Left renal pelvis (tissue), 4 donors: ENCODE data around the gene SQOR. TPM values are rescaled to one million over a fixed set of nuclear protein-coding genes. Genes with fewer than 3 reads are reported as not detected.
"Not testable (repeated sequence)": the region's sequence is repeated elsewhere in the genome, so short reads cannot be mapped to it uniquely, and the experiment has no call there.

ENCODE experiments used
- DNase-seq, 4 donors: peaks; one replicate each; pipeline ENCODE4 v3.0.0-alpha.2; 2013; ENCODE audit warnings: low read depth in 4 of 4, low spot score in 3 of 4
- polyA plus RNA-seq, 4 donors: library from polyadenylated mRNA; unstranded; fragments of 120-200 nt; gene quantifications; one replicate each; pipeline ENCODE4 v1.2.1, GENCODE V29; 2013; ENCODE audit not compliant: insufficient read length in 4 of 4

SQOR gene
- polyA plus RNA-seq, 4 donors, result 11.3 to 25.2 (median 23.6) TPM

DNA sequence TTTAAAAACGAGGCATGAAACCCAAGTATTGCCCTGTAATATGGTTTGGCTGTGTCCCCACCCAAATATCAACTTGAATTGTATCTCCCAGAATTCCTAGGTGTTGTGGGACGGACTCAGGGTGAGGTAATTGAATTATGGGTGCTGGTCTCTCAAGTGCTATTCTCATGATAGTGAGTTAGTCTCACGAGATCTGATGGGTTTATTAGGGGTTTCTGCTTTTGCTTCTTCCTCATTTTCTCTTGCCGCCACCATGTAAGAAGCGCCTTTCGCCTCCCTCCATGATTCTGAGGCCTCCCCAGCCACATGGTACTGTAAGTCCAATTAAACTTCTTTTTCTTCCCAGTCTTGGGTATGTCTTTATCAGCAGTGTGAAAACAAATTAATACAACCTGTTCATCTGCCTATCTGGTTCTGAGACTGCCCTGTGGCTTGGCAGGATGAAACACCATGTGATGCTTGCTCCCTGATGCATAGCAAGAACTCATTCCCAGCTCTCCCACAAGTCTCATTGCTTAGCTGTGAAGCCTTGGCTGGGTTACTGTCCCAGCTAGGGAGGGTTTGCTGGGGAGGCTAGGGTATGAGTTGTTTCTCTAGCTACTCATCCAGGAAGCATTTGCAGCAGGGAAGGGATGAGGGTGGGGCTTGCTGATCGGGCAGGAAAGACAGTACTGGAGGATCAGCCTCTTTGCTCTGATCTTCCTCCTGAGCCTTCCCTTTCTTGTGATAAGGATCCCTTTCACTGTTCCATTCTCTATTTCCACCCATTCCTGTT lies 3.7 kb upstream of the SQOR start:
- DNase-seq, result peak in 1 of 4 donors; percentile 36

DNA sequence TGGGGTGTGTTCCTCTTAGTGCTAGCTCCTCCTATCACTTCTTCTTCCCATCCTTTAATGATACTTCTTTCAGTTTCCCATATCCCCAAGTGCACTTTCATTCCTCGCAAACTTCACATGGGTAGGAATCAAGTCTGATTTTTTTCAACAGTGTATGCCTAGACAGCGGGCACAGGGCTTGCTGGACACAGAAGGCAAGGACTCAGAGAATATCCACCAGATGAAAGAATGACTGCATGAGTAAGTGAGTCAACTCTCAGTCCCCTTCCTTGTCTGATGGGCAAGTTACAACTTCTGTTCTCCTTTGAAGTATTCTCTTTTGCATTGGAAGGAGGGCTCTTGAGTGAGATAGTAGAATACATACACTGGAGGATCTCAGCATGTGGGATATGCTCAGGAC lies 3.1 kb upstream of the SQOR start:
- DNase-seq, result no peak

DNA sequence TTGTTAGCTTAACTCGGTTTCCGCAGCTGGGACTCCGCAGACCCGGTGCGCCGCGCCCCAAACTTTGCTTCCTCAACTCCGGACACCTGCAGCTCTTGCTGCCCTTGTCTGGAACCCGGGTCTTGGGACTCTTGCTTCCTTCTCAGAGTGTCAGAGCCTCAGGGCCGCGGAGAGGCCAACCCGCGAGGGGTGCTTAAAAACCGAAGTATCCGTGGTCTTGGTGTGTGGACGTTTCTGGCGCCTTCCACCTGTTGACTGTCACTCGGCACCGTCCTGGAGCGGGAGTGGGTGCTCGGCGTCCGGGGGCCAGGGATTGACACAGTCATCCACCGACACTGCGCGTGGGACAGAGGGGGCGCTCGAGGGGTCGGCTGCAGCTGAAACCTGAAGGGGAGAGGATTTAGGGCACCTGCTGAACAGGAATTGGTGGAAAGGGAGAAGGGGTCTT lies 386 bp downstream of the SQOR start:
- DNase-seq, result peak in 1 of 4 donors; percentile 28

DNA sequence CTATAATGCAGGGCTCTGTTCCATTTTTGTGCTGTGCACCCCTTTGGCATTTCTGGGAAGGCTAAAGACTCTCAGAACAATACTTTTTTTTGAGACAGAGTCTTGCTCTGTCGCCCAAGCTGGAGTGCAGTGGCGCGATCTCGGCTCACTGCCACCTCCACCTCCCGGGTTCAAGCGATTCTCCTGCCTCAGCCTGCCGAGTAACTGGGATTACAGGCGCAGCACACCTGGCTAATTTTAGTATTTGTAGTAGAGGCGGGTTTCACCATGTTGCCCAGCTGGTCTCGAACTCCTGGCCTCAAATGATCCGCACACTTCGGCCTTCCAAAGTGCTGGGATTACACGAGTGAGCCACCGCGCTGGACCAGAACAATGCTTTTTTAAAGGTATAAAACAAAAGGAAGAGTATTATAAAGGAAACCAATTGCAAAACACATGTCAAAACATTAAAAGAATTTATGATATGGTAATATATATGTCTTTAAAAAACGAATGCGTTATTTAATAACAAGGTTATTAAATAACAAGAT lies 999 bp downstream of the SQOR start:
- DNase-seq, result no peak

DNA sequence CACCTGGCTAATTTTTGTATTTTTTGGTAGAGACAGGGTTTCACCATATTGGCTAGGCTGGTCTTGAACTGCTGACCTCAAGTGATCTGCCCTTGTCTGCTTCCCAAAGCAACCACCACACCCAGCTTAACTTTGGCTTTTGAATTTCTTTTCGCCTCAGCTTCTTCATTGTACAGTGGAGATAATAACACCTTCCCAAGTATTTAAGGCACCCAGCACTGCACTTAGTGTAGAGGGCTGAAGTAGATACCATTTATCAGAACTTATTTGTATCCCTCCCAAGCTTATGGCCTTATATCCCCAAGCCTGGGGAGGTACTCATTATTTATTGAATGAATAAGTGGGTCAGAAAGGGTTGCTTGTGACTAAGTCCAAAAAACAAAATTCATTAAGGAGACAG lies 2.3 kb downstream of the SQOR start:
- DNase-seq, result no peak

DNA sequence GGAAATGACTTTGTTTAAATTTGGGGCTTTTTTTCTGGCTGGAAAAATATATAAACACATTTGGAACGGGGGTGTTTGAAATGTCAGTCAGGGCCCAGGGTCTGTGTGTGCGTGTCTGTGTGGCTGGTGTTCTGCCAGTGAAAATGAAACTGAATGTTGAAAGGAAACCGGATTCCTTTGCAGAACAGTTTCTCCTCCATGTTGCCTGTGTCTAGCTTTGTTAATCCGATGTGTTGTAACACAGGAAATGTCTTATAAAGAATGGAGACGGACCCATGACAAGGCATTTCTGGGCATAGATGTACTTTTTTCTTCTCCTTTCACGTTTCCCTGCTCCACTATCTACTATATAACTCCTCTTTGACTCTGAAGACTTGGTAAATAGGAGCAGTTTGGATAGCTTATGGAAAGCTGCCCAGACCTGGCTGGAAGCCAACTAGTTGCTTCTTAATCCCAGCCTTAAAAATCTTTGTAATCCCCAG lies 2.8 kb downstream of the SQOR start:
- DNase-seq, result peak in 2 of 4 donors; percentile 33 to 37

DNA sequence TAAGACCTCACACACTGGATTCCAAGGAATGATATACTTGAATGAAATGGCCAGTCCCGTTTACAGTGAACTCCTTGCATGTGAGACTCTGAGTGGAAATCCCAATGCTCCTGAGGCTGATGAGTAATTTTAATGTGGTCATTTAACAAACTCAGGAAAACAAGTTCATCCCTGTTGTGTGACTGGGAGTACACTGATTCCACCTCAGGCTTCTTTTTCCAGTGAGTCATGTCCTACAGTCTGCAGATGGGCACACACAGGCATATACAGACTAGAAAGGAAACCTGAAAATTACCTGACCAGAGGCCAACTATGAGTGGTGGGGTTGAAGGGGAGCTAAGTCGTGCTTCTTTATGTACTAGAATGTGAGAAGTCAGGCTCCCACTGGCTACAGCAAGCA lies 5.8 kb downstream of the SQOR start:
- no peak for DNase-seq

DNA sequence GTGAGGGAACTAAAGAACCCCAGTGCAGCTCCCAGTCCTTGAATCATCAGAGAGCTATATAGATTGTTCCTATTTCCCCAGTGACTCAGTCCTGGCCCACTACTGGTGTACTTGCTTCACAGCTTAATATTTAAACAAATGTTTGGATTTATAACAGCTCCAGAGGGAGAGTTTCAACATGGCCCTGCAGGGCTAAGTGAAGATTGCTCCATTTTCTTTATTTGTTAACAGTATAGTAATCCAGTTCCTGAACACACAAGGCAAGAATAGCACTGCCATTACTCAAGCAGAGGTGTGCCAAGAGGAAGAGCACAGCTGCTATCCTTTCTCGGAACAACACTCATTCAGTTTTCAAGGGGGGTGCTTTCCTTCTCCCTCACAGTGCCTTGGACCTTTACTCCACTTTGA lies 6.5 kb downstream of the SQOR start:
- DNase-seq, result no peak

DNA sequence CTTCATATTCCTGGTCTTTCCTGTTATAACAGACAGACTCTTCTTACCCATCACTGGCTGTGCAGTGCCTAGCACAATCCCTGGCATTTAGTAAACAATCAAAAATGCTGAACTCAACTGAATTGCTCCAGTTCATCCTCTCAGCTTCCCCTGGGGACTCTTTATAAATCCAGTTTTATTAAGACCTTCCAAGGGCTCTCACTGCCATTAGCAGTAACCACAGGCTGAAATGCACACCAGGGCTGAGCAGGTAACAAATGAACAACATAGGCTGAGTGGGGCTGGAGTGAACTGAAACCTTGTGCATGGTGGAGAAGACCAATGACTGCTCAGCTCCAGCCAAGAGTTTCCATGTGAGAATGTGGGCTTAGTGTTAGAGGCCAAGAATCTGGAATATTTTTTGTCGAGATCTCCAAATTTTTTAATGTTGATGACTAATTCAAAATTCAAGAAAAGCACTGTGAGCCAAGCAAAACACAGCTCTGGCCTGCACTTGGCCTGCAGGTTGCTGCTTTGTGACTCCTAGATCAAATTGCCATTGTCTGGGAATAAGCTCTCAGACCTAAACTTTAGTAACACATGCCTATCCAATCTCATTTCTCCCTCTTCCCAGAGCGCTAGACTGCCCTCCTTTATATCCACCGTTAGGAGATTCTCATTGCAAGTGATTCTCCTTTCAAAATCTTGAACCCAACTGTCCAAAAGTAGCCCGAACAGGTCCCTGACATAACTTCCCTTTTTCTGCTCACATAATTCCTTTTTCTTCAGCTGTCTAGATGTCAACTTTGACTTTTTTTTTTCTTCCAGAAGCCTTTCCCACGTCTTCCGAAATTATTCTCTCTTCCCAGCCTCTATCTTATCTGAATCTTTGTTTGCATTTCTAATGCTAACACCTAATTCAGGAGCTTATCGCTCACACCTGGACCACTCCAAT lies 7.4 kb downstream of the SQOR start:
- no peak for DNase-seq

DNA sequence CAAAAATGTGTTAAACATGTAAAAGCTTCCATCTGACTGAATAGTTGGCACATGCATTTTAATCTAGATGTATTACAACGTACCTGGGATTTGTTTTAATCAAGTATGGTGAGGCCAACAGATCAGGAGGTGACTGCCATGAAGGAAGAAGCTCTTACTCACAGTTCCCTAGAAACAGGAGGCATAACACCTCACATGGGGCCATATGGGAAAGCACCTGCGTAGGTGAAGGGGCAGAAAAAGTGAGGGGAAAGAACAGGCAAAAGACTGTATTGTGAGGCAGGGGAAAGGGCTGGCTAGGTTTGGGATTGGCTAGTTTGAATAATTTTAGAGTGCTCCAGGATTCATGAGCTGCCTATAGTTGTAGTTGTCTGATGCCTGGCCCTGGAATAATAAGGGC lies 9.6 kb downstream of the SQOR start:
- no peak for DNase-seq

DNA sequence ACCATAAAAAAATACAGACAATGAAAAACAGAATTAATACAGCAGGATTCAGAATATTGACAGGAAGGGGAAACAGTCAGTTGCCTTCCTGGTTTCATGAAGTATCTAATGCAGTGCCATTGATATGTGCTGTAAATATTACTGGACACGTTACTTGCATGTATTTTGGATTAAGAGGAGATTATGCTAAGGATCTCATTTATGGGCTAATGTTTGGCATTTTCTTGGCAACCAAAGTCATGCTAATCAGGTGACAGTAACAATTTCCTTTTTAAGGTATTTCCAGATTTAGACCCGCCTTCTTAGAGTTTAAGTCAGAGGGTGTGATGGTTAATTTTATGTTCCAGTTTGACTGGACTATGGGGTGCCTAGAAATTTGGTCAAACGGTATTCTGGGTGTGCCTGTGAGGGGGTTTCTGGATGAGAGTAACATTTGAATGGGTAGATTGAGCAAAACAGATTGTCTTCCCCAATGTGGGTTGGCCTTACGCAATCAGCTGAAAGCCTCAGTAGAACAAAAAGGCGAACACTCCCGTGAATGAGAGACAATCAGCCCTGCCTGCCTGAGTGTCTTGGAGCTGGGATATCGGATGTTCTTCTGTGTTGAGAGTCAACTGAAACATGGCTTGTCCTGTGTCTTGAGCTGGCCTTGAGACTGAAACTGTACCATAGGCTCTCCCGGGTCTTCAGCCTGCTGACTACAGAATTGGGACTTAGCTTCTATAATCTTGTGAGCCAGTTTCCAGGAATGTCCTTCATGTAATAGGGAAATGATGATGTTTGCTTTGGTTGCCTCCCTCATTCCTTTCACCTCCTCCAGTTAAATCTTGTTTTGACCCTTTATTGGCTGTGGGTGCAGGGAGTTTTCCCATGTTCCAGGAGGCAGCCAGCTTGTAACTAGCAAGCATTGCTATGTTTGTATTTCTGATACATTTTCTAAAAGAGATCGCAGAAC lies 10.5 kb downstream of the SQOR start:
- DNase-seq, result no peak

DNA sequence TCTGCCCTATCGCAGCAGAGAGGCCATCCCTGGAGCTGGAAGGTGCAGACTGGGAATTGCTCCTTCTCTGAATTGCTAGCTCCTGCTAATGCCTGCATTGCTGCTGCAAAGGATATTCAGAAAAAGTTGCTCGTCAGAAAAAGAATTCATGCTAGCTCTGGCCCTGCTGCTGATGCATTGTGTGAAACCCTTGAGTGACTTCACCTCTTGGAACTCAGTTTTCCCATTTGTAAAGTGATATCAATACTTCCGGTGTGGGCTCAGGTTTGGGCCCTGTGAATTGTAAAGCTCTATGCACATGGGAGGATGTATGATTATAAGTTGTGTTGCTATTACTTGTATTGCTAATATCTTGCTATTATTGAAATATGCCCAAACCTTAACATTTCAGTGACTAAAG lies 11.4 kb downstream of the SQOR start:
- no peak for DNase-seq

DNA sequence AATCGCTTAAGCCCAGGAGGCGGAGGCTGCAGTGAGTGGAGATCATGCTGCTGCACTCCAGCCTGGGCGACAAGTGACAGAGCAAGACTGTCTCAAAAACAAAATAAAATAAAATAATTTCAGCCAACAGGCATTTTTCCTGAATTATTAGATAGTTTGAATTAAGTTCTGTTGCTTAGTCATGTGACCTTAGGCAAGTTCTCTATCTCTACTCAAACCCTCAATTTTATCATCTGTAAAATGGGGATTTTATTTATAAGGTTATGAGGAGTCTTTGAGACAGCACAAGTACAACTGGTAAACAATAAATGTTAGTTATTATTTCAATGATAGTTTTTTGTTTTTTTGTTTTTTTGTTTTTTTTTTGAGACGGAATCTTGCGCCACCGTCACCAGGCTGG lies 13.0 kb downstream of the SQOR start:
- no peak for DNase-seq

DNA sequence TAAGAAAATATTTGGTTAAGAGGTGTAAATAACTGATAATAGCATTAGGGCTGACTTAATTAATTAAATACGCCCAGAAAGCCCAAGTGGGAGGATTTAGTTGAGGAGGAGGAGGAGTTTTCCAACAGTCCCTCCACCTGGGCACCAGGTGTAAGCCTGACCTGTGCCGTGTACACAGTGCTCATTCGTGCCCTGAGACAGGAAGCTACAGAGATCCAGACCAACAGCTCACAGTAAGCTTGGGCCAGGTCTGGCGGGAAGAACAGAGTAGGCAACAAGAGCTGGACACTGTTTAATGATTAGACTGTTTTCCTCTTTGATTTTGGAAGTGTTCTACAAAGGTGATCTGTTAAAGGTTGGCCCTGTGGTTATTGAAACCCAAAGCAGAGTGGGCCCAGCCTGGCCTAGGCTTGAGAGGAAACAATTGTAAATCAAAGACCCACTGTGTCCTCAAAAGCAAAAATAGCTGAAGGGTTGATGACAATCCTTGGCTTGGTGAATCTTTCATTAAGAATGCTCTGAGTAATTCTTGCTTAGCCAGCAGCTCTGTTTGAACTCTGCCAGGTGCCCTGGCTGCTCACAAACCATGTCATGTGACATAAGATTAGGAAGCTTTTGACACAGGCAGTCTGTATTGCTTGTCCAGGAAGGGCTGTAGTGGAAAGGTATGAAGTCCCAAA lies 13.8 kb downstream of the SQOR start:
- no peak for DNase-seq

DNA sequence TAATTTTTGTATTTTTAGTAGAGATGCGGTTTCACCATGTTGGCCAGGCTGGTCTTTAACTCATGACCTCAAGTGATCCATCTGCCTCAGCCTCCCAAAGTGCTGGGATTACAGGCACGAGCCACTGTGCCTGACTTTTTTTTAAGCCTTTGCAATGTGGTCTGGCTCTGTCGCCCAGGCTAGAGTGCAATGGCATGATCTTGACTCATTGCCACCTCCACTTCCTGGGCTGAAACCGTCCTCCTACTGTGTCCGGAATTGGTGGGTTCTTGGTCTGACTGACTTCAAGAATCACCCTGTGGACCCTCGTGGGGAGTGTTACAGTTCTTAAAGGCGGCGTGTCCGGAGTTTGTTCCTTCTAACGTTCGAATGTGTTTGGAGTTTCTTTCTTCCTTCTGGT lies 15.2 kb downstream of the SQOR start:
- DNase-seq, result not testable (repeated sequence)

DNA sequence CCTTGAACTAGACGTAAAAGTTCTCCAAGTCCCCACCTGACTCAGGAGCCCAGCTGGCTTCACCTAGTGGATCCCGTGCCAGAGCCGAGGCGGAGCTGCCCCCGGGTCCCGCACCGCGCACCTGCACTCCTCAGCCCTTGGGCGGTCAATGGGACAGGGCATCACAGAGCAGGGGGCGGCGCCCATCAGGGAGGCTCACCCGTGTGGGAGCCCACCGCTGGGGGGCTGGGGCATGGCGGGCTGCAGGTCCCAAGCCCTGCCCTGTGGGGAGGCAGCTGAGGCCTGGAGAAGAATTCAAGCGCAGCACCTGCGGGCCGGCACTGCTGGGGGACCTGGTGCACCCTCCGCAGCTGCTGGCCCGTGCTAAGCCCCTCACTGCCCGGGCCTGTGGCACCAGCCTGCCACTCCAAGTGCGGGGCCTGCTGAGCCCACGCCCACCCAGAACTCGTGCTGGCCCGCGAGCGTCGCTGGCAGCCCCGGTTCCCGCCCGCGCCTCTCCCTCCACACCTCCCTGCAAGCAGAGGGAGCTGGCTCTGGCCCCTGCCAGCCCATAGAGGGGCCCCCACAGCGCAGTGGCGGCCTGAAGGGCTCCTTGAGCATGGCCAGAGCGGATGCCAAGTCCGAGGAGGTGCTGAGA lies 16.2 kb downstream of the SQOR start:
- DNase-seq, result no peak

DNA sequence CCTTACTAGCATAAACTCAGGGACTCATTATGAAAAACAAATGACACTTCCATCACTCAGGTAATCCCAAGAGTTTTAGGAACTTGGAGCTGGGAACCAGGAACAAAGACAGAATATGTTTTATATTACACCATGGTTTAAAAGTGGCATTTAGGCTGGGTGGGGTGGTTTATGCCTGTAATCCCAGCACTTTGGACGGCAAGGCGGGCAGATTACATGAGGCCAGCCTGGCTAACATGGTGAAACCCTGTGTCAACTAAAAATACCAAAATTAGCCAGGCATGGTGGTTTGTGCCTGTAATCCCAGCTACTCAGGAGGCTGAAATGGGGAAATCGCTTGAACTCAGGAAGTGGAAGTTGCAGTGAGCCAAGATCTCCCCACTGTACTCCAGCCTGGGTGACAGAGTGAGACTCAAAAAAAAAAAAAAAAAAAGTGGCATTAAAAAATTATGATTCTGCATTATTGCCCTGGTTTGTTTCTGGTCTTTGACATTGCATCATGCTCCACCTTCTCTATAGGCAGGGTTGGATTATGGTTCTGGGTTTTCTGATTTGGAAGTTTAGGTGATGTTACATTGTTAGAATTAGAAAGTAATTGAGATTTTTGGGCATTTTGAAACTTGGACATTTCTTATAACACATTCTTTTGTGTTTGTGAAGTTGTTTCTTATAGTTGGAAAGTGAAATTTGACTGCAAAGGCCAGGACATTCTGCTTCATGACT lies 19.0 kb downstream of the SQOR start:
- DNase-seq, result no peak

DNA sequence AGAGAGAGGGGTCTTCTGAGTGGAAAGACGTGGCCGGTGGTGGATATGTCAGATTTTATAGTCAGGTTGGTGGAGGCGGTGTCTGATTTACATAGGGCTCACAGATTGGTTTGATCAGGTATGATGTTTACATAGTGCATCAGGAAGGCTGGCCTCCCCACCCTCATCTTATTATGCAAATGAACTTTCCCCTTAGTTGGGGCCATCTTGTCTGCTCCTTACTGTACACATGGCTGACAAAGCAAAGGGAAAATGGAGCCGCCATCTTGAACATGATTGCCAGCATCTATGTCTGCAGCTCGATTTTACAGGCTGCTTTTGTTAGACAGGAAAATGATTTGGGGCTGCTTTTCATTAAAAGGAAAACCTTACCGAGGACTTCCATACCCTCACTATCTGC lies 19.9 kb downstream of the SQOR start:
- no peak for DNase-seq

DNA sequence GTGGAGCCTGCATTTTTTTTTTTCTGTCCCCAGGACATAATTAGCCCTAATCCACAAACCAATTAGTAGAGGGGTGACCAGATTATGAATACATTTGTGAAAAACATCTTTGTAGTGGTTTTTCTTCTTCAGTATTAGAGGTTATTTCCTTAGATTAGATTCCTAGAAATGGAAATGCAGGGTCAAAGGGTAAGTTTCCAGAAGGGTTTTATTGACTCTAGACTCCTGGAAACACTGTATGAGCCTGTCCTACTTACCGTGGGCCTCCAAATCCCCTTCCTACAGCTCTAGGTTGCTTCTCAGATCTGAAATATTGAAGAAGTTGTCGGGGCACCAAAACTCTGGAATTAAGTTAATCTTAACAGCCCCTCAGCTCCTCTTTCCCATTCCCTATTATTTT lies 22.4 kb downstream of the SQOR start:
- DNase-seq, result no peak
